GM20000 (cell line): Measurements from ENCODE around the gene SLC2A11.
"Not testable (repeated sequence)": the region's sequence is repeated elsewhere in the genome, so short reads cannot be mapped to it uniquely, and the experiment has no call there.

Experiments
- DNase-seq: peaks from one replicate; pipeline ENCODE4 v3.0.0; 2012; ENCODE audit warnings: low spot score
- TF ChIP-seq, protein P1 (sequence below): IDR thresholded peaks from 2 replicates; pipeline ENCODE4 v1.5.1; 2012; ENCODE audit warnings: mild to moderate bottlenecking, control low read depth; ENCODE audit errors: extremely low read depth, missing control alignments

SLC2A11 gene

DNA sequence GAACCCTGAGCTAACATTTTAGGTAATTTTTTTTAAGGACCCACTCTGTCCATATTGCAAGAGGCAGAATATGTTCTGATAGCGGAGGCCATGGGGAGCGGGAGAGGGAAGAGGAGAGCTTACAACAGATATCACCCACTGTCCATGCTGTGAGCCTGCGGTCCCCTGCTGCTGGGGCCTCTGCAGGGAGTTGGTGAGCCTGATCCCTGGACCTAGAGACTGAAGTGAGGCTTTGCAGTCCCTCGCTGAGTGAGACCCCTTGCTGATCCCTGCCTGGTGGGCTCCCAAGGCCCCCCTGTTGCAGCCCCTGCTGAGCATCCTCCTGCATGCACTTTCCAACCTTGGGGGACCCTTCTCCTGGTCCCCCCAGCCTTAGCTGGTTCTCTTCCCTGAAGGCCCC, 49.0 kb downstream of the SLC2A11 start:
- TF ChIP-seq, protein P1, sequence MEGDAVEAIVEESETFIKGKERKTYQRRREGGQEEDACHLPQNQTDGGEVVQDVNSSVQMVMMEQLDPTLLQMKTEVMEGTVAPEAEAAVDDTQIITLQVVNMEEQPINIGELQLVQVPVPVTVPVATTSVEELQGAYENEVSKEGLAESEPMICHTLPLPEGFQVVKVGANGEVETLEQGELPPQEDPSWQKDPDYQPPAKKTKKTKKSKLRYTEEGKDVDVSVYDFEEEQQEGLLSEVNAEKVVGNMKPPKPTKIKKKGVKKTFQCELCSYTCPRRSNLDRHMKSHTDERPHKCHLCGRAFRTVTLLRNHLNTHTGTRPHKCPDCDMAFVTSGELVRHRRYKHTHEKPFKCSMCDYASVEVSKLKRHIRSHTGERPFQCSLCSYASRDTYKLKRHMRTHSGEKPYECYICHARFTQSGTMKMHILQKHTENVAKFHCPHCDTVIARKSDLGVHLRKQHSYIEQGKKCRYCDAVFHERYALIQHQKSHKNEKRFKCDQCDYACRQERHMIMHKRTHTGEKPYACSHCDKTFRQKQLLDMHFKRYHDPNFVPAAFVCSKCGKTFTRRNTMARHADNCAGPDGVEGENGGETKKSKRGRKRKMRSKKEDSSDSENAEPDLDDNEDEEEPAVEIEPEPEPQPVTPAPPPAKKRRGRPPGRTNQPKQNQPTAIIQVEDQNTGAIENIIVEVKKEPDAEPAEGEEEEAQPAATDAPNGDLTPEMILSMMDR, result no peak
- DNase-seq, result no peak

DNA sequence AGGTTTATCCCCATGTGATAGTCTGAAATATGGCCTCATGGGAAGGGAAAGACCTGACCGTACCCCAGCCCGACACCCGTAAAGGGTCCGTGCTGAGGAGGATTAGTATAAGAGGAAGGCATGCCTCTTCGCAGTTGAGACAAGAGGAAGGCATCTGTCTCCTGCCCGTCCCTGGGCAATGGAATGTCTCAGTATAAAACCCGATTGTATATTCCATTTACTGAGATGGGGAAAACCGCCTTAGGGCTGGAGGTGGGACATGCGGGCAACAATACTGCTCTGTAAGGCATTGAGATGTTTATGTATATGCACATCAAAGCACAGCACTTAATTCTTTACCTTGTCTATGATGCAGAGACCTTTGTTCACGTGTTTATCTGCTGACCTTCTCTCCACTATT, 49.7 kb downstream of the SLC2A11 start:
- DNase-seq, result not testable (repeated sequence)

DNA sequence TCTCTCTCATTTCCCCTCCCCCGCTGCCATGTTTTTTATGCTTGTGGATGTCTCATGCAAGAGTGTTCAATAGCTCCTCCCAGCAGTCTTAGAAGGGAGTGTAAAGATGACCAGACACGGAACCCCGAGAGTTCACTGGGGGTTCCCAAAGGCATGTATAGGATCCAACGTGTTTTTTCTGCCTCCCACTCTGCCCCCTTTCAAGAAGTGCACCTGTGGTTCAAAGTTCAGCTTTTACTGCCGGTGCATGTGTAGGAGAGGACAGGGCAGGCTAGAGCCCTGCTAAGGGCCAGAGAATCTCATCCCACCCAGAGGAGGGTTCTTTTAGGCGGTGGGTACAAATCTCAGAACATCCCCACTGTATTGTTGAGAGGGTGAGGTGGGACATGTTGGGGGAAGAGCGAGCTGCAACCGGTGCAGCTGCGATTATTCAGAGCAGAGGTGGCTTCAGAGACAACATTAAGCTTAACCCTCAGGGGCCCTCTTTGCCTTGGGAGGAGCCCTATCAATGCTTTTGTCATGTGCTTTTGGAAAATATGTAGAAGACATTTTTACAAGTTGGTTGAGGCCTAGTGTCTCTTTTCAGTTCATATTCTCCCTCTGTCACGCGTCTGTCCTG, 51.0 kb downstream of the SLC2A11 start:
- DNase-seq, result no peak
- TF ChIP-seq, protein P1, result no peak

DNA sequence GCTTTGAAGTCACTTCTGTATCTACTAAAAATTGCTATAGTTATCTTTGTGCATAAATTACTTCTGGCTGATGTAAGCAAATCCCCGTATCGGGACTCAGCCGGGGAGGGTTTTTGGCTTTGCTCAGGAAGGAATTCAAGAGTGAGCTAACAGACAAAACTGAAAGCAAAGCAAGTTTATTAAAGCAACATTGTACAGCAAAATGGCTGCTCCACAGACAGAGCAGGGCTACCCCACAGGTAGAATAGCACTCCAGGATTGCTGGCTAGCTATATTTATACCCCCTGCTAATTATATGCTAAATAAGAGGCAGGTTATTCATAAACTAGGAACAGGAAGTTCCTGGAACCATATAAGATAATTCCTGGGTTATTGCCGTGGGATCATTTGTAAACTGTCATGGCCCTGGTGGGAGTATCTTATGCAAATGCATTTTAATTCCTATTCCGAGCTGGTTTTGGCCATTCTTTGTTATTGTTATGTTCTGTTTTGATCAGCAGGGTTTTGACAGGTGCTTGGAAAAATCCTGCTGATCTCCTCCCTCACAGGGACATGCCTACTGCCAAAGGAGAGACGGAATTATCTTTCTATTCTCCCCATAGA, 51.7 kb downstream of the SLC2A11 start:
- TF ChIP-seq, protein P1, result no peak
- no peak for DNase-seq

DNA sequence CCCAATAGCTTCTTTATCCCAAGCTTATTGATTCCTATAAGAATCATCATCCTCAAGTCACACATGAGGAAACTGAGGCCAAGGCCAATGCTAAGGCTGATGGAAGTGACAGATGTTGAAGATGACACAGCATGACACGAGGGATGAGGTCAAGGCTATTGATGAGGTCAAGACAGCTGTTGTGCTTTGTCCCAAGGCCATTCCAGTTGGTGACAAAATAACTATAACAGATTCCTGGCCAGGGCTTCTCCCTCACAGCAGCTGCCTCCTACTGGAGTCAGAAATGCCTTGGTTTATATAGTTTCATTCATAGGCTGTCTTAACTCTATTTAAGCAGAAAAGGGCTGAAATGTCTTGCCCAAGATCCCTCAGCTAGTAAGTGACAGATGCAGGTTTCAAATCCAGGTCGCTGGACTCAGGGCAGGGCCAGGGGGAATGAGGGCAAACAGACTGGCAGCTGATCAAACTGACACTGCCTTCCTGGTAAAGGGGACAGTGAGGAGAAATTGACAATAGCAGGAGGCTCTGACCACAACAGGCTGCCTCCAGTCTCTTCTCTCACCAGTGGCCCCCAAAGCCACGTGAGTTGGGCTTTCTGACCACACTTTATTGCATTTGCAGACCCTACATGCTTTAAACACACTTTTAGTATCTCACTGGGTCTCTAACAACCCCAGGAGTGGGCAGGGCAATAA, 53.0 kb downstream of the SLC2A11 start:
- DNase-seq, result no peak
- TF ChIP-seq, protein P1, result no peak

DNA sequence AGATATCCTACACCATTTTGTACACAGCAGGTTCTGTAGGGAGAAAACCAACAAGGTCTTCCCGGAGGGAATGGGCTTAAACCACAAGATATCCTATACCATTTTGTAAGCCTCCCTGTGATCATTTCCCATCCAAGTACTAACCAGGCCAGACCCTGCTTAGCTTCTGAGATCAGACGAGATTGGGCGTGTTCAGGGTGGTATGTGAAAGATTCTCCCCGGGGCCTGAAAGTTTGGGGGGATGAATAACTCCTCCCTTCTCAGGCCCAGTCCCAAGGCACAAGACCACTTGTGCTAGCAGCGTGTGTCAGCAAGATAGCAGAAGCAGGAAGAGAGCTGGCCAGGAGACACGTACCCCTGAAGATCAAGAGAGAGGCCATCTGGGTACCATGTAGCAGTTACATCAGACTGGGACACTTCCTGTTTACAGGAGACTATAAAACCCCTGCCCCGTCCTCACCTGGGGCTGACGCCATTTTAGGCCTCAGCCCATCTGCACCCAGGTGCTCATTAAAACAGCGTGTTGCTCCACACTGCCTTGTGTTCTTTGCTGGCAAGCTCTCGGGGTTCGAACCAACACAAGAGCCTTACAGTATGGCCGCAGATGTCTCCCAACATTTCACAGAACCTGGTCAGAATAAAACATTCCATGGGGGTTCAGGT, 53.8 kb downstream of the SLC2A11 start:
- DNase-seq, result no peak
- TF ChIP-seq, protein P1, result no peak

DNA sequence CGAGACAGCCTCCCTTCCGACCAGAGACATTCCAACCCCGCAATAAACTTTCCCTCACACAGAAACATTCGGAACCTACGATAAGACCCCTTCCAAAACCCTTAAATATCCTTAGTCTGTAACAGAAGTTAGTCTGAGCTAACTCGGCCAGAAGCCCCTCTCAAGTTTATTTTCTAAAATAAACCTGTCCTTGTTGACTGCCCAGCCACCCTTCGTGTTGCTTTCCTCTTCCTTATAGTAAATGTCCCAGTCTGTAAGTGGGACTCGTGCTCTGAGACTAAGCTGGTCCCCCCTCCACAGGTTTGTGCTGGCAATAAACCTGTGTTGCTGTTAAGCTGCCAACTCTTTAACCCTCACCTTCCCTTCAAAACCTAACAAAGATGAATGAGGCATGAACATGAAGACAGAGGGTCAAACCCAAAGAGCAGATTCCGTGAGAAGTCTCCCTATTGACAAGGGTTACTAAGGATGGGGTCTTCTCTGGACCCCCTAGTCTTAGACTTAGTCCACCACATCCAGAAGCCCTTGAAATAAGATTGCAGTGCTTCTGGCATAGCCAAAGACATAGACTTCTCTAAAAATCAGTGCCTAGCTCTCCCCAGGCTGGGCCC, 54.7 kb downstream of the SLC2A11 start:
- TF ChIP-seq, protein P1, result no peak
- no peak for DNase-seq
